GM19397 (cell line): ENCODE data around the gene MYADML2.
"Not testable (repeated sequence)": the region's sequence is repeated elsewhere in the genome, so short reads cannot be mapped to it uniquely, and the experiment has no call there.

Experiments
- ATAC-seq: cut with Tn5 transposase; IDR thresholded peaks from one replicate; pipeline ENCODE4 v1.9.1; 2021; ENCODE audit warnings: mild to moderate bottlenecking, moderate library complexity; ENCODE audit not compliant: unreplicated experiment

MYADML2 gene

DNA sequence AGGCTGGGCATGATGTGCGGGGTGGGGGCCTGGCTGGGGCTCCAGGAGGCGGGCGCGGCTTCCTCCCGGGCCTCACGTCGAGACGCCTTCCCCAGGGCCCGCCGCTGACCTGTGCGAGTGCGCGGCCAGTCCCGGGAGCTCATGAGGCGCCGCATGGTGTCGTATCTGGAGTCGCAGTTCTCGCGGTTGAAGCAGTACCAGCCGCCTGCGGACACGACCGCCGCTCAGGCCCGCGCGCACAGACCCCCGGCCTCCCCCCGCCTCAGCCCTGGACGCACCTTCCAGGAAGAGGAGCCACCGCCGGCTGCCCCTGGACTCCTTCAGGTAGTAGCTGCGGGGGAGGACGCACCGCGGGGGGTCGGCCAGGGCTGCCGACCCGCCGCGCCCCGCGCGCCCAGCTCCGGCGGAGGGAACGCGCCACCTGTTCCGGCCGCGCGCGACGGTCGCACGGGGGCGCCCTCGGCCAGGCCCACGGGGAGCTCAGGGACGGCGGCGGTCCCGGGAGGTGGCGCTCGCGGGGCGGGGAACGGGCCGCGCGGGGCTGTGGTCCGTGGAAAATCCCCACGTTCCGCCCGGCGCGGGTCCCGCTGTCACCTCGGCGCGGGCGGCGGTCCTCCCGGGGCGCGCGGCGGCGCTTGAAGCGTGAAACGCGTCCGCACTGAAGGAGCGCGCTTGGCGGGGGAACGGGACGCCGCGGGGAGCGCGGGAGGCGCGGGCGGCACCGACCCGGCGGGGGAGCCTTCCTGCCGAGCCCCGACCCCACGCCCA lies 12.5 kb upstream of the MYADML2 start:
- ATAC-seq, result no peak

DNA sequence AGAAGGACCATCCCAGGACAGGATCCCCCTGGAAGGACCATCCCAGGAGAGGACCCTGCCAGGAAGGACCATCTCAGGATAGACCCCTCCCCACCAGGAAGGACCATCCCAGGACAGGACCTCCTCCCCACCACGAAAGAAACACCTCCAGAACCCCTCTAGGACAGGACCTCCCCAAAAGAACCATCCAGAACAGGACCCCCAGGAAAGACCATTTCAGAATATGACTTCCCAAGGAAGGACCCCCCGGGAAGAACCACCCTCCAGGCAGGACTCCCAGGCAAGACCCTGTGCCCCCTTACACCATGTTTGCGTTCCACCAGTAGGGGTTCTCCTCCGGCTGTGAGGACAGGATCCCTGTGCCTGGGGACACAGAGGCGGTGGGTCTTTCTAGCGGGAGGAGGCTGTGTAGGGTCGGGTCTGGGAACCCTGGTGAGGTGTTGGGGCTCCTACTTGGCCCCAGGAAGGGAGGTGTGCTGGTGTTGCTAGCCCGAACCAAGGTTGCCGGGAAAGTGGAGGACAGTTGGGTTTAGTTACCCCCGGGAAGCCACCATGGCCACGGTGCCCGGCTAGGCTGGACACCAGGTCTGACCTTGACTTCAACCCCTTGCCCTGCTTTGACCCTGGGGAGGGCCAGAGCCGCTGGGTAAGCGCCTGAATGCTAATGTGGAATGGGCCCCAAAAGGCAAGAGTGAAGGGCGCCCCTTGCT lies 11.8 kb upstream of the MYADML2 start:
- ATAC-seq, result no peak

DNA sequence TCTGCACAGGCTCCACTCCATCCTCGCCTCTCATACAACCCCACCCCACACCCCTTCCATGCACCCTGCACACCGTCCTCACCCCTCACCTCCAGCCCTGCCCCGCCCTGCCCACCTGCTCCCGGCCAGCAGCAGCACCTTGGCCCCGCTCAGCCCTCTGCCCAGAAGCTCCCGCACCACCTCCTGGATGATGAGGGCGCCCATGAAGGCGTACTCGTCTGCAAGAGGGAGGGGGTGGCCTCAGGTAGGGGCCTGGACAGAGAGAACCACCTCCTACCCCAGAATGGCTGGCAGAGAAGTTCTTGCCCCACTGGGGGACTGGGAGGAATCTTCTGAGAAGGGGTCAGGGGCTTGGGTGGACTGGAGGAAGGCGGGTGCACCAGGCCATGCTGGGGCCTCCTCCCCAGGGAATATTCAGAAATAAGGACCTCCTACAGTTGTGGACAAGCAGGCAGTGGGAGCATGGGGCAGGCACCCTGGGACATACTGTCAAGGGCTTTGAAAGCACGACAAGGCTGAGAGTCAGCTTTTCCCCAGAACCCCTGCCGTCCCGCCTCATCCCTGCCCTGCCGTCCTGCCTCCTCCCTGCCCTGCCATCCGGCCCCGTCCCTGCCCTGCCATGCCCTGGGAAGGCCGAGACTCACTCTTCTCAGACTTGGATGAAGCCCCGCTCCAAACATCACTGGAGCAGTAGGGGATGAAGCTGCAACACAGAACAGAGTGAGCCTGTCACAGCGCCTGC lies 10.8 kb upstream of the MYADML2 start:
- no peak for ATAC-seq

DNA sequence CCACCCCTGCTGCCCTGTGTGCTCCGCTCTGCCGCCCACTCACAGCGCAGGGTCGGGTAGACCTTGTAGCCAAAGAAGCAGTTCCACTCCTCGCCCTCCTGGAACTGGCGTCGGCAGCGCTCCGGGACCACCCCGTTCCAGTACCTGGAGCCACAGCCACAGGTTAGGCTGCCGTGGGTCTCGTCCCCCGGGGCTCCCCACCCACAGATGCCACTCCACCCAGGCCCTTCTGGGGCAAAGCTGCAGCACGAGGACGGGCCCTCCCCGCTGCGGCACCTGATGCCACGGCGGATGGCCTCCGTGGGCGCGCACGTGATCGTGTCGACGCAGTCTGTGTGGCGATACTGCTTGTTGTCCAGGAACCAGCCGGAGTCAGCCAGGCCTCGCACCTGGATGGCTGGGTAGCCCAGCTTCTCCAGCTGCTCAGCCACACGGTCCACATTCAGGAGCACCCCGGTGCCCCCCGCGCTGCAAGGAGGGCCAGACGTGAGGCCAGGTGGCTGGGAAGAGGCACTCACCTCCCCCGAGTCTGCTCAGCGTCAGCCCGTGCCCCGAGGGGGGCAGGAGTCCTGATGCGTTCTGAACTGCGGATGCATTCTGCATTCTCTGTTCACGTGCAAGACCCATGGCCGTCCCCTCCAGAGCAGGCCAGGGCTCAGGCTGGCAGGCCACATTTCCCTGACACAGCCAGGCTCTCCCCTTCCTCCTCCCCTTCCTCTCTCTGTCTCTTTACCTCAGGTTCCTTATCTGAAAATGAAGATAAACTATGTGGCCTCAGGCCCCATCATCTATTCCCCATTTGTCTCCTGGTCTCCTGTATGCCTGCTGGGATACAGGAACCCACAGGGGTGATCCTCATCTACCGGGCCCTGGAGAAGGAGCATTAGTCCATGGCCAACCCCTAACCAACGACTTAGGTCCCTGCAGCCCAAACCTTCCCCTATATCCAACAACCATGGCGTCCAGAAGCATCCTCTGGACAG lies 9.9 kb upstream of the MYADML2 start:
- ATAC-seq, result no peak

DNA sequence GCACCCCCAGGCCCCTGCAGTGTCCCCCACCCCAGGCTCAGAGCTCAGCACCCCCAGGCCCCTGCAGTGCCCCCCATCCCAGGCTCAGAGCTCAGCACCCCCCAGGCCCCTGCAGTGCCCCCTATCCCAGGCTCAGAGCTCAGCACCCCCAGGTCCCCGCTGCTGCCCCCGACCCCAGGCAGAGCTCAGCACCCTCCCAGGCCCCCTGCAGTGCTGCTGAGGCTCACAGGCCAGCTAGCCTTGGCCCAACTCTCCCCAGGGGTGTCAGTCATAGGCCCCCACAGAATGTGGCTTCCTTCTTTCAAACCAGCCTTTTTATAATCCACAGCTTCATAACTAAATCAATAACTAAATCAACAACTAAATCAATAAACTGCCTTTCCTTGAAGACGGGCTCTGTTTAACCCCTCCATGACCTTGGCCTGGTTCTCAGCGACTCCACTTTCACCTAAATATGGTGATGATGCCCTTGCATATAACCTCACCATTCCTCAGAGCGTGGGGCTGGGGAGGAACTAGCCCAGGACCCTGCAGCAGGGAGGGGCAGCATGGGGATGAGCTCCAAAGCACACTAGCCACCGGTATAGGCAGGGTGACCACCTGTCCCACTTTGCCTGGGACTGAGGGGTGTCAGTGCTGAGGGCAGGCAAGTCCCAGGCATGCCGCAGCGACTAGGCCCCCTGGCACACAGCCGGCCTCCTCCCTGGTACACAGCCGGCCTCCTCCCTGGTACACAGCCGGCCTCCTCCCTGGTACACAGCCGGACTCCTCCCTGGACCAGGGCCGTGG lies 8.9 kb upstream of the MYADML2 start:
- no peak for ATAC-seq

DNA sequence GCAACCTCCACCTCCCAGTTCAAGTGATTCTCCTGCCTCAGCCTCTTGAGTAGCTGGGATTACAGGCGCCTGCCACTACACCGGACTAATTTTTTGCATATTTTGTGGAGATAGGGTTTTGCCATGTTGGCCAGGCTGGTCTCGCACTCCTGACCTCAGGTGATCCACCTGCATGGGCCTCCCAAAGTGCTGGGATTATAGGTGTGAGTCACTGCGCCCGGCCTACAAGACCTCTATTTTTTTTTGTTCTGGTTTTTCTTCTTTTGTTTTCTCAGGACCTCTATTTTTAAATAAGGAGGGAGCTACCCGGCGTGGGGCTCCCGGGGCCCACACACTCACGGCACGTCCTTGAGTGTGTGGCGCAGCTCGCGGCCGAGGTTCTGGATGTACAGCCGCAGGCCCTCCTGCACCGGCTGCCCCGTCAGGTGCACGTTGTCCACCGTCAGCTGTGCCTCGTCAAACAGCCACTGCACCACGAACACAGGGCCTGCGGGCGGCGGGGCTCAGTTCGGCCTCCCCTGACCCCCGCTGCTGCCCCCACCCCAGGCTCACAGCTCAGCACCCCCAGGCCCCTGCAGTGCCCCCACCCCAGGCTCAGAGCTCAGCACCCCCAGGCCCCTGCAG lies 8.1 kb upstream of the MYADML2 start:
- no peak for ATAC-seq

DNA sequence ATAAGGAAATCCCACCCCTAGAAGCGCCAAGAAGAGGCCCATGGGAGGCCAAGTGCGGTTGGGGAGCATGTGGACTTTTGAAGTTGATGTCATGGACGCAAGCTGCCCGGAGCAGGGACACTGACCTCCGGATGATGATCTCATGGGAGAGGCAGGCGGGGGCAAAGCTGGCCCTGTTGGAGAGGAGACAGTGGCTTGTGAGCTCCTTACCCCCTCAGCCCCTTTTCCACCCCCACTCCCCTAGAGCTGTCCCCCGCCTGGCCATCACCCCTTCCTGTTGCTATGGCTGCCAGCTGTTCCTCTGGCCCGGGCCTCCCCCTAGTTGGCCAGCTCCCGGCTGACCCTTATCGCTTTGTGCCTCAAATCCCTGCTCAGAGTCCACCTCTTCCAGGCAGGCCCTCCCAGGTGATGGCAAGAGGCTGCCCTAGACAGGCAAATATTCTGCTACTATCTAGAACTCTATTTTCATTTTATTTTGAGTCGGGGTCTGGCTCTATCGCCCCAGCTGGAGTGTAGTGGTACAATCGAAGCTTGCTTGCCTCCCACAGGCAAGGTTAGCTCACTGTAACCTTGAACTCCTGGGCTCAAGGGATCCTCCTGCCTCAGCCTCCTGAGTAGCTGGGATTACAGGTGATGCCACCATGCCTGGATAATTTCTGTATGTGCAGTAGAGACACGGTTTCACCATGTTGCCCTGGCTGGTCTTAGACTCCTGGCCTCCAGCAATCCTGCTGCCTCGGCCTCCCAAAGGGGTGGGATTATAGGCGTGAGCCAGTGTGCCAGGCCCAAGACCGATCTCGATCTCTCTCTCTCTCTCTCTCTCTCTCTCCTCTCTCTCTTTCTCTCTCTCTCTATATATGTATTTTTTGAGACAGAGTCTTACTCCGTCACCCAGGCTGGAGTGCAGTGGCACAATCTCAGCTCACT lies 7.4 kb upstream of the MYADML2 start:
- ATAC-seq, result no peak

DNA sequence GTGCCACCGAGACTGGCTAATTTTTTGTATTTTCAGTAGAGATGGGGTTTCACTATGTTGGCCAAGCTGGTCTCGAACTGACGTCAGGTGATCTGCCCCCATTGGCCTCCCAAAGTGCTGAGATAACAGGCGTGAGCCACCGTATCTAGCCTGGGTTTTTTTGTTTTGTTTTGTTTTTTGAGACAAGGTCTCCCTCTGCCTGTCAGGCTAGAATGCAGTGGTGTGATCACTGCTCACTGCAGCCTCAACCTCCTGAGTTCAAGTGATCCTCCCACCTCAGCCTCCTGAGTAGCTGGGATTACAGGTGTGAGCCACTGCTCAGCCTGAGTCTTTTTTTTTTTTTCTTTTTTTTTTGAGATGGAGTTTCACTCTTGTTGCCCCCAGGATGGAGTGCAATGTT lies 6.4 kb upstream of the MYADML2 start:
- ATAC-seq, result not testable (repeated sequence)

DNA sequence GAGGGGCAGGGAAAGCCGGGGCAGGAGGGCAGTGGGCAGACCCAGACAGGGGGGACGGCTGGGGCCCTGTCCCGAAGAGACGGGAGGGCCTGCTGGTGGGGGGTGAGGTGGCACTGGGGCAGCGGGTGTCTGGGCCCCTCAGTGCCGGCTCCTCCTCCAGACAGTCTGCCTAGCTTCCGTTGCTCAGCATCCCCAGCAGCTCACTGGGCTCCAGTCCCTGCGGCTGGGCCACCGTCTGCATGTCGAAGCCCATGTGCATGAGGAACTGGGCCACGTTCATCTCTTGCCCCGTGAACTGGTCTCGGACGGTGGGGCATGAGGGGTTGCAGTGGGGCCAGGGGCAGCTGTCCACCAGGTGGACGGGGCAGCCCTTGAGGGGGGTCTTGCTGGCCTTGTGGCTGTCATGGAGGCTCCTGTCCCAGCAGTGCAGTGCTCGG lies 5.8 kb upstream of the MYADML2 start:
- ATAC-seq, result no peak

DNA sequence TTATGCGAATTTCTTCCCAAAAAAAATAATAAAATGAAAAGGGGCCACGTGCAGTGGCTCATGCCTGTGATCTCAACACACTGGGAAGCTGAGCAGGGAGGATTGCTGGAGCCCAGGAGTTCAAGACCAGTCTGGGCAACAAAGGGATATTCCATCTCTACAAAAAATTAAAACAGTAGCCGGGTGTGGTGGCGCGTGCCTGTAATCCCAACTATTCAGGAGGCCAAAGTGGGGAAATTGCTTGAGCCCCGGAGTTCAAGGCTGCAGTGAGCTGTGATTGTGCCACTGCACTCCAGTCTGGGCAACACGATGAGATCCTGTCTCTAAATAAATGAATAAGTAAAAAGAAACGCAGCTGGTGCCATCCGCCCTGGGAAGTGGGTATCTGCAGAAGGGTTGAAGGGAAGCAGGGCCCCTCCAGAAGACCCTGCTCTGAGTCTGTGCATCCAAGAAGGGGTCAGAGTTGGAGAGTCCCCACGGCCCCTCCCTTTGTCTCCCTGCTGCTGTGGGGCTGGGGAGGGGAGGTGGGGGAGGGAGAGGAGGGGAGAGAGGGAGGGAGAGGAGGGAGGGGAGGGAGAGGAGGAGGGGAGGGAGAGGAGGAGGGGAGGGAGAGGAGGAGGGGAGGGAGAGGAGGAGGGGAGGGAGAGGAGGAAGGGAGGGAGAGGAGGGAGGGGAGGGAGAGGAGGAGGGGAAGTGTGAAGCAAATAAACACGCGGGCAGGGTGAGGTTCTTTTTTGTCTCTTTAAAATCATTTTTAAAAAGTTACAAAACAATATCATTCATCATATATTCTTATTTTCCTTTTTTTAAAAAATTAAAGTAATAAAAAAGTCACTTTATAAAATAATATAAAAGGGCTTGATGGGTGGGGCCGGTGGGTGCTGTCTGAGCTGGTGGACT lies 5.0 kb upstream of the MYADML2 start:
- ATAC-seq, result no peak

DNA sequence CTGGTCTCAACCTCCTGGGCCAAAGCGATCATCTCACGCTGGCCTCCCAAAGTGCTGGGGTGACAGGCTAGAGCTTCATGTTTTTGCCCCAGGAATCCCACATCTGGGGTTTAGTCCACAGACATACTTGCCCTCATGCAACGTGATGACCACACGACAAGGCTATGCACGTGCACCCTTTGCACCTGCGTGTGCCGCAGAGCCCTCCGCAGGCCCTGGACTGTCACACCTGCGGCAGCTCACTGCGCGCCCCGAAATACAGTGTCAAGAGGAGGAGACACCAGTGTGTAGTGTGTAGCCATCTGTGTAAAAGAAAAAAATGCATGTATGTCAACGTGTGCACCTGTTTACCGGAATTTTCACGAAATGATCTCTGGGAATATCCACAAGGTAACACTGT lies 3.5 kb upstream of the MYADML2 start:
- ATAC-seq, result no peak

DNA sequence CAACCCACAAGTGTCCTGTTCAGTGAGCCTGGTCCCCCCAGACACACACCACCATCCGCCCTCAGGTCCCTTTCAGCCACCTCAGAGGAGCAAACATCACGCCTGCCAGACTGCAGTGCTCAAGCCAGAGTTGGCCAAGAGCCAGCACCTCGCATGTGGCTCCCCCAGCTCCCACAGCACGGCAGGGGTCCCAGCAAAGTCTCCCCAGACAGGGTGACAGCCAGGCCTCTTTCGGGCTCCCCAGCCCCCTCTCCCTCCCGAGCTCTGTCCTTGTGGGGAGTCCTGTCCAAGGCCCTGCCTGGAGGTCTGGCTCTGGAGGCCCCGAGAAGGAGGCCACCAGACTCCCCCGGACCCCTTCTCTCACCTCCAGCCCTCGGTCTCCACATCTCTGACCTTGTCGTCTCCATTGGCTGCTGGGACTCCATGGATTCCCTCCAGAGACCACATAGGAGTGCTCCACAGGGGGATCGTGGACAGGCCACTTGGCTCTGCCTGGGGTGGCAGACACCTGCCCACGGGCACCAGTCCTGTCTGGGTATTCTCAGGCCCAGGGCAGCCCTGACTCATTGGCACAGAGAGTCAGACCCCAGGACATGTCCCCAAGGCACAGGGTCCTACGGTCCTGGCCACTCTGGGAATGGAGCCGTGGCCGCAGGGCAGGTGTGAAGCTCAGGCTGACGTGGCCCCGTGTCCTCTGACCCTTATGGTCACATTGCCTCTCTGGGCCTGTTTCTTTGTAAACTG lies 1.8 kb upstream of the MYADML2 start:
- ATAC-seq, result no peak

DNA sequence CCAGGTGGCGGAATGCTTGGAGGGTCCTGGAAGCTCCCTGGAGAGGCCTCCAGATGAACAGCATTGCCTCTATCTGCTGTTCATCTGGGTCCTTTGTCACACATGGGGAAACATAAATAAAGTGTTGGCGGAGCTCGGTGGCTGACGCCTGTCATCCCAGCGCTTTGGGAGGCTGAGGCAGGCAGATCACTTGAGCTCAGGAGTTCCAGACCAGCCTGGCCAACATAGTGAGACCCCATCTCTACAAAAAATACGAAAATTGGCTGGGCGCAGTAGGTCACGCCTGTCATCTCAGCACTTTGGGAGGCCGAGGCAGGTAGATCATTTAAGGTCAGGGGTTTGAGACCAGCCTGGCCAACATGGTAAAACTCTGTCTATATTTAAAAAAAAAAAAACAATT lies 2.2 kb downstream of the MYADML2 start:
- no peak for ATAC-seq

DNA sequence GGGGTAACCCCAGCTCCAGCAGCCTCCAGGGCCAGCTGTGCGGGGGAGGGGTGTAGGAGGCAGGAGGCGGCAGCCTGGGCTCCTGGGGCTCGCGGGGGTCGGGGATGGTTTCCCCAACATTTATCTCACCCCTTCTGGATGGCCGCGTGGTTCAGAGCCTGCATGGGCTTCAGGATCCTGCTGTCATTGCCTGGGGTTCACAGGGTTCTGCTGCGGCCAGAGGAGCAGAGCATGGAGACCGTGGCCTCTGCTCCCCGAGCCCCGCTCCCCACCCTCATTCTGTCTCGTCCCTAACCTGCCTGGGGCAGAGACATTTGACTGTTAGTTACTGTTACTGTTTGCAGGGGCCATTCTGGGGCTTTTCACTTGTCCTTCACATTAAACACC lies 4.9 kb downstream of the MYADML2 start:
- ATAC-seq, result no peak

DNA sequence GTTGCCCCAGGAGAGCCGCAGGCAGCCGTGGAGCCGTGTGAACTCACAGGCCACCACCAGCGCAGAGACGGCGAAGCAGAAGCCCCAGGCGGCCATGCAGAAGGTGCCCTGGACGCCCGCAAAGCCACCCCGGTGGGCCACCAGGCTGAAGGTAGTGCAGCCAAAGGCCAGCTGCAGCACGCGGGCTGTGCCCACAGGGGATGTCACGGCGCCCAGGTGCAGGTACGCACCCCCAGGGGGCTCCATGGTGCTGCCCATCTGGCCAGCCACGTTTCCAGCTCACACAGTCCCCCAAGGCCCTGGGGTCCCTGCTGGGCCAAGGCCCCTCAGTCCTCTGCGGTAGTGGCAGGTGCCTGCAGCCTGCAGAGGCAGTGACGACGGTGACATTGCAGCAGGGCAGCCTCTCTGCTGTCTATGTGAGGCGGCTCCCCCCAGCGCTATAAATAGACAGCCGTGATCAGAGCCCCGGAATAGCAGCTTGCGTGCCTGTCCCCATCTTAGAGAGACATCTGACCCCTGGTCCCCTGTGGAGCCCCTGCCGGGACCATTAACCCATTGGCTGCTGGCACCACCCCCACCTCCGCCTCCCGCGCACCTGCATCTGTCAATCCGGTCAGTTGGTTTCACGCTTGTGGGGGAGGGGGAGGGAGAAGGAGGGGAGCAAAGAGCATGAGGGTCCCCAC lies 5.4 kb downstream of the MYADML2 start:
- no peak for ATAC-seq
